Activated CD4-positive, alpha-beta T cell treated with anti-CD3 and anti-CD28 coated beads, Interleukin-2, amount 50 U/mL, for 1 hour (primary cell): ENCODE results near the gene BNC2.

Experiments
- DNase-seq: peaks from one replicate; pipeline ENCODE4 v3.0.0-alpha.2; 2020

Gene BNC2

GRCh38 chr9:16623989-16624743 lies 246.3 kb downstream of the BNC2 start:
- DNase-seq: no peak

GRCh38 chr9:16622541-16622940 lies 247.9 kb downstream of the BNC2 start:
- DNase-seq: no peak

GRCh38 chr9:16619914-16620520 lies 250.5 kb downstream of the BNC2 start:
- DNase-seq: no peak

GRCh38 chr9:16619402-16619801 lies 251.1 kb downstream of the BNC2 start:
- no peak for DNase-seq

GRCh38 chr9:16618524-16618923 lies 251.9 kb downstream of the BNC2 start:
- DNase-seq: no peak

- DNase-seq: no peak
Measured at GRCh38 chr9:16616686-16617085, 253.8 kb downstream of the BNC2 start.

- no peak for DNase-seq
Measured at GRCh38 chr9:16615451-16615850, 255.0 kb downstream of the BNC2 start.

GRCh38 chr9:16613605-16614004 lies 256.9 kb downstream of the BNC2 start:
- DNase-seq: no peak

- DNase-seq: no peak
Measured at GRCh38 chr9:16613051-16613450, 257.4 kb downstream of the BNC2 start.

GRCh38 chr9:16612627-16613026 lies 257.8 kb downstream of the BNC2 start:
- no peak for DNase-seq

GRCh38 chr9:16611983-16612382 lies 258.5 kb downstream of the BNC2 start:
- no peak for DNase-seq

GRCh38 chr9:16611001-16611400 lies 259.5 kb downstream of the BNC2 start:
- DNase-seq: no peak

GRCh38 chr9:16610538-16610937 lies 259.9 kb downstream of the BNC2 start:
- DNase-seq: no peak

GRCh38 chr9:16608906-16609305 lies 261.6 kb downstream of the BNC2 start:
- no peak for DNase-seq

GRCh38 chr9:16602494-16602893 lies 268.0 kb downstream of the BNC2 start:
- DNase-seq: no peak

- no peak for DNase-seq
Measured at GRCh38 chr9:16601991-16602390, 268.5 kb downstream of the BNC2 start.

GRCh38 chr9:16598316-16598715 lies 272.2 kb downstream of the BNC2 start:
- DNase-seq: no peak

GRCh38 chr9:16597136-16597535 lies 273.3 kb downstream of the BNC2 start:
- DNase-seq: no peak

- no peak for DNase-seq
Measured at GRCh38 chr9:16595227-16595626, 275.2 kb downstream of the BNC2 start.

GRCh38 chr9:16594787-16595186 lies 275.7 kb downstream of the BNC2 start:
- no peak for DNase-seq

- no peak for DNase-seq
Measured at GRCh38 chr9:16593746-16594145, 276.7 kb downstream of the BNC2 start.

- DNase-seq: no peak
Measured at GRCh38 chr9:16591092-16591491, 279.4 kb downstream of the BNC2 start.

- DNase-seq: no peak
Measured at GRCh38 chr9:16585591-16585990, 284.9 kb downstream of the BNC2 start.

GRCh38 chr9:16579872-16580432 lies 290.5 kb downstream of the BNC2 start:
- DNase-seq: no peak

GRCh38 chr9:16575986-16576245 lies 294.6 kb downstream of the BNC2 start:
- no peak for DNase-seq
